H4 (cell line): ENCODE results near the gene ARPP19. TPM values are rescaled to one million over a fixed set of nuclear protein-coding genes. Genes with fewer than 3 reads are reported as not detected.
"Not testable (repeated sequence)": the region's sequence is repeated elsewhere in the genome, so short reads cannot be mapped to it uniquely, and the experiment has no call there.

ENCODE experiments used
- DNase-seq: peaks from one replicate; pipeline ENCODE4 v3.0.0-alpha.2; 2015; ENCODE audit warnings: low spot score
- total RNA-seq: library from RNA; depleted of rRNA; stranded (reverse); fragments of >200 nt; shearing (Covaris generic); gene quantifications from 2 replicates; pipeline ENCODE4 v1.2.3, GENCODE V29; 2014; rRNA removed

ARPP19 gene
- total RNA-seq, 1 experiment from 2014 or later = 109 TPM

DNA sequence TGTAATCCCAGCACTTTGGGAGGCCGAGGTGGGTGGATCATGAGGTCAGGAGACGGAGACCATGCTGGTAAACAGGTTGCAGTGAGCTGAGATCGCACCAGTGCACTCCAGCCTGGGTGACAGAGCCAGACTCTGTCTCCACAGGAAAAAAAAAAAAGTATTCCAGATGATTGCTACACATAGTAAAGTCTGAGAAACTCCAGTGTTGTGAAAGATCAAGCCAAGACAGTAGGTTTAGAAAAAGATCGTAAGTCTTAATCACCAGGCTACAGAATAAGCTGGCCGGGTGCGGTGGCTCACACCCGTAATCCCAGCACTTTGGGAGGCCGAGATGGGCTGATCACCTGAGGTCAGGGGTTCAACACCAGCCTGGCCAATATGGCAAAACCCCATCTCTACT lies 56.0 kb downstream of the ARPP19 start:
- DNase-seq = not testable (repeated sequence)

DNA sequence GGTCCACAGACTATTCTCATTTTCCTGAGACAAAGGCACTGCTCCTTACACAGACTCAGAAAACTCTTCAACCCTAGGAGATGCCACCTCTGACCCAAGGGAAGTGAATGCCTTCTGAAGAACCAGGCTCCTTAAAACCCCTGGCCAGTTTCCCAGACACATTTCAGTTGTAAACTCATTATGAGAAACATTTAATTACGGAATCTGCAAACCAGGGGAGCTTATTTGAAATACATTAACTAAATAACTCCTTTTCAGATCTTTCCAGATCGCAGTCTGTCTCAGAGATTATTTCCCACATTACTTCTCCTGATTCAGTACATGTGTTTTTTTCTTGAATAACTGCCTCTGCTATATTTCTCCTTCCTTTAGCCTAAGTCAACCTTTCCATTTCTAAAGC lies 57.7 kb downstream of the ARPP19 start:
- no peak for DNase-seq

DNA sequence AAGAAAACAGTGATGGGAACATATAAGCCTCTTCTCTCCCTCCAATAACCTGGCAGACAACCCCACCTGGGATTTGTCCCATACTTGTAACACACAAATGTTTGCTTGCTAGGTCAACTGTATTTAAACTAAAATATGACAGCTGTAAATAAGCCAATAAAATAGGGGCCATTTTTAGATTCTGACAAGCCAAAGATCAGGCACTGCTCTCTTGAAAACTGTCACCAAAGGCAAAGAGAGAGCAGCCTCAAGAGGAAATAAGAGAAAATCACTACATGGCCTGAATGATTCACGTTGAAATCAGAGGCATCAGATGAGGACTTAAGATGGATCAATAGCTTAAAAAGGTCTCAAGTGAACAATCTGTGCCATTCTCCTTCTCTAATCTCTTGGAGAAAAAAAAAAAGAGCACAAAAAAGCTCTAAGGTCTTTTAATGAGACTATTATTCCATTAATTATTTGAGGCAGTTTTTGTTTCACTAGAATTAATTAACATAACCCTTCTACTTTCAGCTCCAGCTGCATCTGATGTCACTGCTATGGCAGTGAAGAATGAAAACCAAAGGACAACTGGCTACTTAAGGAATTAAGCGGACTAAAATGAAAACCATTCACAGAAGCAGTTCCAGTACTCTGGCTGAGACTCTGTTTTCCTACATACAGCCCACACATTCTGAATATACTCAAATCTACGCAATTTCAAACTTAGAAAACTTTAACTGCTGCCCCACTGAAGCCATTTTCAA lies 59.2 kb downstream of the ARPP19 start:
- no peak for DNase-seq

DNA sequence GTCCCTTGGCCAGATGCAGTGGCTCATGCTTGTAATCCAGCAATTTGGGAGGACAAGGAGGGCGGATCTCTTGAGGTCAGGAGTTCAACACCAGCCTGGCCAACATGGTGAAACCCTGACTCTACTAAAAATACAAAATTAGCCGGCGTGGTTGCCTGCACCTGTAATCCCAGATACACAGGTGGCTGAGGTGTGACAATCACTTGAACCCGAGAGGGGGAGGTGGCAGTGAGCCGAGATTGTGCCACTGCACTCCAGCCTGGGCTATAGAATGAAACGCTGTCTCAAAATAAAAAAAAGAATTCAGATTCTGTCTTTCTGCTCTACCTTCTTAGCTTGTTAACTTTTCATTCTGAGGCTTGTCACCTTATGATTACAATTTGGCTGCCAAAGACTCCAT lies 62.3 kb downstream of the ARPP19 start:
- no peak for DNase-seq

DNA sequence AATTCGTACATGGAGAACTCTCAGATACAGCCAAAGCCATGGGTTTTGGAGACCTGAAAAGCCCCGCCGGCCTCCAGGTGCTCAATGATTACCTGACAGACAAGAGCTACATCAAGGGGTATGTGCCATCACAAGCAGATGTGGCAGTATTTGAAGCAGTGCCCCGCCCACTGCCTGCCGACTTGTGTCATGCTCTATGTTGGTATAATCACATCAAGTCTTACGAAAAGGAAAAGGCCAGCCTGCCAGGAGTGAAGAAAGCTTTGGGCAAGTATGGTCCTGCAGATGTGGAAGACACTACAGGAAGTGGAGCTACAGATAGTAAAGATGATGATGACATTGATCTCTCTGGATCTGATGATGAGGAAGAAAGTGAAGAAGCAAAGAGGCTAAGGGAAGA lies 63.7 kb downstream of the ARPP19 start:
- DNase-seq = no peak

DNA sequence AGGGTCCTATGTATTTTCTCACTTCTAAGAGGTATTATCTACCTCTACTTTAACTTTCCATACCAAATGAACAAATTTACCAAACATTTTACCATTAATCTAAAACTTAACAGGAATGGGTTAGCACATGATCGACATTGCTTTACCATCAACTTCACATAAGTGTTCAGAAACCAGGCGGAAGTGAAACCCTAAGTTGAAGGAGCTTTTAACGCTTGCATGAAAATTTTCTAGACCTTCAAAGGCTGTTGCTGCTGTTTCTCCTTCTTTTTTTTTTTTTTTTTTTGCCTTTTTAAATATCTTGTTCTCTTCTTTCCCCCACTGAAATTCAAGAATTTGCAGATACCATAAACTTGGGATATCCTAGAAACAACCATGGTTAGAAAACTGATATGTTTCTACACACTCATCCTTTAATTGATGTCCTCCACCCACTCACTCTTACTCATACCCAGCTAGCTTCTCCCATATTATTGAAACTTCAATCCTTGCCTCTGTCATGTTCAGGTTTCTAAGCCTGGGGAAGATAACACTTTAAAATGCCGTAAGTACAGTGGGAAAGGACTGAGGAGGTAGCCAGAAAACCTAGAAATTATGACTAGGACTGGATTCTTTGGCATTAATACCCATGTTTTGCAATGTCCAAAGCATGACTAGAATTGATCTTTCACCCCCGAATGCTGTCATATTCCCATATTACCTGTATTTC lies 64.9 kb downstream of the ARPP19 start:
- DNase-seq = no peak

DNA sequence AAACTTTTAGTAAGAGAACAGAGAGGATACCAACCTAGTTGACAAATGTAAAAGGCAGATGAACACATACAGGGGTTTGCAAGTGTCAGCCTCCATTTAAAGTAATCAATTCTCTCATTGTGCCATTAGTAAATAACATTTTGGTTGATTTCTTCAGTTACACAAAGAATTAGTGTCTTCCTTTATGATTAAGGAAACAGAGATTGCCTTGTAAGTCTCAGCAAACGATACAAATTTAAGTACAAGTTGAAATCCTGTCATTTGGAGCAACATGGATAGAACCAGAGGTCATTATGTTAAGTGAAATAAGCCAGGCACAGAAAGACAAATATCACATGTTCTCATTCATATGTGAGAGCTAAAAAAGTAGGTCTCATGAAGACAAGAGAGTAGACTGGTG lies 66.2 kb downstream of the ARPP19 start:
- no peak for DNase-seq

DNA sequence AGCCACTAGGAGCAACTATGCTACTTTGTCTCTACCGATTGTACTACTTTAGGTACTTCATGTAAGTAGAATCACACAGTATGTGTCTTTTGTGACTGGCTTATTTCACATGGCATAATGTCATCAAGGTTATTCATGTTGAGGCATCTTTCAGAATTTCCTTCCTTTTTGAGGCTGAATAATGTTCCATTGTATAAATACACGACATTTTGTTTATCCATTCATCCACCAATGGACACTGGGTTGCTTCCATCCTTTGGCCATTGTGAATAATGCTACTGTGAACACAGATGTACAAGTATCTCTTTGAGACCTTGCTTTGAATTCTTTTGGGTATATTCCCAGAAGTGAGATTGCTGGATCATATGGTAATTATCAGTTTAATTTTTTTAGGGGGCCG lies 69.3 kb downstream of the ARPP19 start:
- DNase-seq = no peak

DNA sequence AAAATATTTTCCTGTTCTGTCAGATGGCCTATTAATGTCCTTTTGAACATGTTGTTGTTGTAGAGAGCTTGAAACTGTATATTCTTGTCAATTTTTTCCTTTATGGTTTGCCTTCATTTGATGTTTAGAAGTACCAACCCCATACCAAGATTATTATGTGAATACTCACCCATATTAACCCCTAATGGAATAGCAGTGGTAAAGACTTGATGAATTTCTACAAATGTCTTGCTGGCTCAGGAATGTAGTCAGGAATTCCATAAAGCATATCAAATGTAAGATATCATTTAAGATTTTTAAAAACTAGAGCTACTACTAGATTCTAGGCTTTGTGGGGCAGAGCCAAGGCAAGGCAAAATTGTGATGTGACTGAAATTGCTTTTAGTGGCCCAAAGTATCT lies 70.1 kb downstream of the ARPP19 start:
- DNase-seq = no peak

Other genes with a start within 250 kb of the ARPP19 start
- gene MYO5A, start 40.1 kb downstream of the ARPP19 start, total RNA-seq = 15.2 and 21.4 TPM in 2 replicates
- 7.1 and 8.6 TPM in 2 replicates for gene ATOSA, start 110.4 kb upstream of the ARPP19 start, total RNA-seq
- 0.10 TPM in 1 of 2 replicates, not detected in the other for gene ONECUT1, start 221.3 kb upstream of the ARPP19 start, total RNA-seq